GM15510 (cell line): ENCODE measurements around the gene DPEP1.

Source experiments
- POLR2A ChIP-seq: IDR thresholded peaks from 3 replicates; pipeline ENCODE4 v1.6.1; 2011; ENCODE audit warnings: borderline replicate concordance; ENCODE audit not compliant: insufficient read length; ENCODE audit errors: extremely low read depth

Gene DPEP1

GRCh38 chr16:89619840-89620239 is 6.4 kb downstream of the DPEP1 start:
- TF ChIP-seq POLR2A = no peak

- TF ChIP-seq POLR2A = no peak
Measured at GRCh38 chr16:89620406-89620841, 7.0 kb downstream of the DPEP1 start.

GRCh38 chr16:89621136-89621697 is 7.8 kb downstream of the DPEP1 start:
- TF ChIP-seq POLR2A = no peak

- TF ChIP-seq POLR2A = no peak
Measured at GRCh38 chr16:89621698-89622409, 8.4 kb downstream of the DPEP1 start.

- TF ChIP-seq POLR2A = no peak
Measured at GRCh38 chr16:89623511-89624261, 10.2 kb downstream of the DPEP1 start.

- no peak for TF ChIP-seq POLR2A
Measured at GRCh38 chr16:89624777-89625761, 11.6 kb downstream of the DPEP1 start.

- TF ChIP-seq POLR2A = no peak
Measured at GRCh38 chr16:89629827-89630610, 16.6 kb downstream of the DPEP1 start.

- TF ChIP-seq POLR2A = no peak
Measured at GRCh38 chr16:89633064-89633631, 19.7 kb downstream of the DPEP1 start.

- TF ChIP-seq POLR2A = no peak
Measured at GRCh38 chr16:89636663-89637062, 23.2 kb downstream of the DPEP1 start.

- TF ChIP-seq POLR2A = no peak
Measured at GRCh38 chr16:89637379-89637778, 23.9 kb downstream of the DPEP1 start.

- no peak for TF ChIP-seq POLR2A
Measured at GRCh38 chr16:89638455-89638854, 25.0 kb downstream of the DPEP1 start.

- TF ChIP-seq POLR2A = no peak
Measured at GRCh38 chr16:89639385-89639784, 25.9 kb downstream of the DPEP1 start.

- TF ChIP-seq POLR2A = no peak
Measured at GRCh38 chr16:89641458-89642119, 28.1 kb downstream of the DPEP1 start.

- TF ChIP-seq POLR2A = no peak
Measured at GRCh38 chr16:89642574-89642973, 29.1 kb downstream of the DPEP1 start.

- TF ChIP-seq POLR2A = no peak
Measured at GRCh38 chr16:89643769-89644300, 30.4 kb downstream of the DPEP1 start.
